ENCODE measurements around the gene DUS3L. TPM values are rescaled to one million over a fixed set of nuclear protein-coding genes. Genes with fewer than 3 reads are reported as not detected.
A peak's percentile ranks its signal among the peaks of the same experiment; 100 is the strongest.

Gene DUS3L
- total RNA-seq, 1 experiment from 2014 or later, result 39.6 TPM

DNA sequence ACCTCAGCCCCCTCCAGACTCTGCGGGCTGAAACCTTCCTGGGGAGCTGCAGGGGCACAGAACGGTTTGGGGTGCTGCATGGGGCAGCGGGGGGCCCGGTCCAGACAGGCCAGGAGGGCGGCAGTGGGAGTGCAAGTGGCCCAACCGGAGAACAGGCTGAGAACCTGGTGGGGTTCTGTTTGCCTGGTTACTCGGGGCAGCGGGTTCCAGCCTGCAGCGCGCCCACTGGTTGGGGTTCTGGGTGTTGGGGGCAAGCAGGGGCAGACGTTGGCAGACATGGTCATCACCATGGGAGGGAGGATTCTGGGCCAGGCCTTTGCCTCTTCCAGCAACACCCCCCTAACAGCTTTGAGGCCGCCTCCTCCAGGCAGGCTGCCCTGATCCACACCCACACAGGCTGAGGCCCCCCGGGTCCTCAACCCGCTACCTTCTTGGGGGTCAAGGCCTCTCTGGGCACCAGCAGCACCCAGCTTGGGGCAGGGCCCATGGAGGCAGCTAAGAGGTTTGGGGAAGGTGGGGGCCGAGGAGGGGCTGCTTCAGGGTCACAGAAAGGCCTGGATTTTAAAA, 6.3 kb downstream of the DUS3L start, which contains the start of gene PRR22:
TSS of gene PRR22 (minus strand) at position 166 of the 567 bp plus-strand sequence. CDS start at position 80, 86 bp downstream.
- Histone ChIP-seq H3K4me1 (ENCODE audit: control insufficient read depth, insufficient read depth, low read length) (no peaks in the 10 kb centered on the region), H3K9me3 (ENCODE audit: control insufficient read depth, insufficient read depth, low read depth, low read length) (no peaks in the 10 kb centered on the region), H3K36me3 (ENCODE audit: control insufficient read depth, insufficient read depth, low read length) (0 out of 2 replicates have a peak, but pooled peaks cover 2% of the 10 kb centered on the region), H3K27me3 (ENCODE audit: control insufficient read depth, insufficient read depth, low read length) (no peaks in the 10 kb centered on the region), H3K27ac (ENCODE audit: low read length) (no peak within 1 kb of the TSS), H3K4me3 (ENCODE audit: low read depth in 2 of 2, low read length in 2 of 2) (no peak within 1 kb of the TSS)
- DNase-seq (ENCODE audit: low read depth, low spot score), result no peak
- CTCF ChIA-PET, result no interaction called here
- in situ Hi-C loops (cut with HindIII; ENCODE audit: low pct_unique_long_range_greater_than_20kb, low sequenced_read_pairs), result no loop called here
- POLR2A ChIA-PET, result no interaction called here
- BruUV-seq (replicated peaks), result no TSS peak
- ATAC-seq, result no peak
- intact Hi-C loops (cut with micrococcal nuclease; ENCODE audit: unreplicated experiment), result no loop called here
- TF ChIP-seq POLR2AphosphoS5 (IDR thresholded peaks at IDR 0.05; ENCODE audit: low read depth, low read length), result no peak
- TF ChIP-seq SIN3A (IDR thresholded peaks at IDR 0.05; ENCODE audit: borderline replicate concordance, insufficient read depth, low read depth, low read length), result no peak
- TF ChIP-seq CTCF (IDR thresholded peaks at IDR 0.05), result no peak
- TF ChIP-seq TCF7L2 (IDR thresholded peaks at IDR 0.05; ENCODE audit: low read depth, low read length), result no peak

- in situ Hi-C loops (cut with HindIII; ENCODE audit: low pct_unique_long_range_greater_than_20kb, low sequenced_read_pairs) (no loop called here), intact Hi-C loops (cut with micrococcal nuclease; ENCODE audit: unreplicated experiment) (no loop called here)
- Histone ChIP-seq H3K4me3 (ENCODE audit: low read depth in 2 of 2, low read length in 2 of 2) (no peak overlapping the region), H3K36me3 (ENCODE audit: control insufficient read depth, insufficient read depth, low read length) (0 out of 2 replicates have a peak, but pooled peaks cover 2% of the 10 kb centered on the region), H3K27me3 (ENCODE audit: control insufficient read depth, insufficient read depth, low read length) (no peaks in the 10 kb centered on the region), H3K4me1 (ENCODE audit: control insufficient read depth, insufficient read depth, low read length) (no peaks in the 10 kb centered on the region), H3K27ac (ENCODE audit: low read length) (no peak overlapping the region), H3K9me3 (ENCODE audit: control insufficient read depth, insufficient read depth, low read depth, low read length) (no peaks in the 10 kb centered on the region)
- DNase-seq (ENCODE audit: low read depth, low spot score) (no peak), ATAC-seq (0 out of 2 replicates have a peak, but pooled peaks have one; percentile 36)
- no peak for TF ChIP-seq SIN3A (IDR thresholded peaks at IDR 0.05; ENCODE audit: borderline replicate concordance, insufficient read depth, low read depth, low read length)
- TF ChIP-seq TCF7L2 (IDR thresholded peaks at IDR 0.05; ENCODE audit: low read depth, low read length), result no peak
- no peak for TF ChIP-seq CTCF (IDR thresholded peaks at IDR 0.05)
- no peak for TF ChIP-seq REST (IDR thresholded peaks at IDR 0.05; ENCODE audit: insufficient read depth in 1 of 2, low read depth in 2 of 2, low read length in 1 of 2)
- TF ChIP-seq POLR2AphosphoS5 (IDR thresholded peaks at IDR 0.05; ENCODE audit: low read depth, low read length), result no peak
- ChIA-PET POLR2A (interaction anchor here (0.6 kb wide), 1 partner anchor 74 kb away, joined by 3 read pairs; no protein-coding TSS in a partner anchor), CTCF (no interaction called here)
- BruUV-seq (replicated peaks), result no TSS peak
Observed at GRCh38 chr19:5782945-5783919, 7.7 kb downstream of the DUS3L start.

All from Panc1 (cell line).